Immature natural killer cell (primary cell): ENCODE measurements around the gene FBP2. TPM values are rescaled to one million over a fixed set of nuclear protein-coding genes. Genes with fewer than 3 reads are reported as not detected.

Source experiments
- DNase-seq, 3 donors: peaks; one replicate each; pipeline ENCODE4 v3.0.0; 2022; ENCODE audit warnings: mixed read lengths in 1 of 3
- H3K27ac Mint-ChIP-seq, 6 donors: one replicate each; pipeline ENCODE4 v1.8.0; 2020; ENCODE audit warnings: mixed read lengths in 6 of 6, mild to moderate bottlenecking in 5 of 6, inconsistent platforms in 4 of 6, moderate library complexity in 3 of 6
- H3K27me3 Mint-ChIP-seq, 3 donors: one replicate each; pipeline ENCODE4 v1.8.0; 2020 to 2021; ENCODE audit warnings: low read depth in 3 of 3, mild to moderate bottlenecking in 3 of 3, mixed read lengths in 3 of 3, moderate library complexity in 3 of 3, inconsistent platforms in 1 of 3
- H3K36me3 Mint-ChIP-seq, 3 donors: one replicate each; pipeline ENCODE4 v1.8.0; 2020; ENCODE audit warnings: mixed read lengths in 3 of 3, inconsistent platforms in 2 of 3, mild to moderate bottlenecking in 2 of 3
- H3K4me1 Mint-ChIP-seq, 2 donors: one replicate each; pipeline ENCODE4 v1.8.0; 2020; ENCODE audit warnings: inconsistent platforms in 2 of 2, mild to moderate bottlenecking in 2 of 2, mixed read lengths in 2 of 2, moderate library complexity in 1 of 2
- H3K4me3 Mint-ChIP-seq, 5 donors: one replicate each; pipeline ENCODE4 v1.8.0; 2020; ENCODE audit warnings: mild to moderate bottlenecking in 5 of 5, mixed read lengths in 5 of 5, inconsistent platforms in 3 of 5, moderate library complexity in 3 of 5
- H3K9me3 Mint-ChIP-seq, 6 donors: one replicate each; pipeline ENCODE4 v1.8.0; 2020; ENCODE audit warnings: mild to moderate bottlenecking in 6 of 6, mixed read lengths in 6 of 6, inconsistent platforms in 4 of 6, moderate library complexity in 3 of 6
- polyA plus RNA-seq, 3 donors: library from polyadenylated mRNA; unstranded; fragments of 300-500 nt; fragmentation: Illumina TruSeq; gene quantifications; one replicate each; pipeline ENCODE4 v1.2.3, GENCODE V29; 2021

Gene FBP2
- not detected for polyA plus RNA-seq

DNA sequence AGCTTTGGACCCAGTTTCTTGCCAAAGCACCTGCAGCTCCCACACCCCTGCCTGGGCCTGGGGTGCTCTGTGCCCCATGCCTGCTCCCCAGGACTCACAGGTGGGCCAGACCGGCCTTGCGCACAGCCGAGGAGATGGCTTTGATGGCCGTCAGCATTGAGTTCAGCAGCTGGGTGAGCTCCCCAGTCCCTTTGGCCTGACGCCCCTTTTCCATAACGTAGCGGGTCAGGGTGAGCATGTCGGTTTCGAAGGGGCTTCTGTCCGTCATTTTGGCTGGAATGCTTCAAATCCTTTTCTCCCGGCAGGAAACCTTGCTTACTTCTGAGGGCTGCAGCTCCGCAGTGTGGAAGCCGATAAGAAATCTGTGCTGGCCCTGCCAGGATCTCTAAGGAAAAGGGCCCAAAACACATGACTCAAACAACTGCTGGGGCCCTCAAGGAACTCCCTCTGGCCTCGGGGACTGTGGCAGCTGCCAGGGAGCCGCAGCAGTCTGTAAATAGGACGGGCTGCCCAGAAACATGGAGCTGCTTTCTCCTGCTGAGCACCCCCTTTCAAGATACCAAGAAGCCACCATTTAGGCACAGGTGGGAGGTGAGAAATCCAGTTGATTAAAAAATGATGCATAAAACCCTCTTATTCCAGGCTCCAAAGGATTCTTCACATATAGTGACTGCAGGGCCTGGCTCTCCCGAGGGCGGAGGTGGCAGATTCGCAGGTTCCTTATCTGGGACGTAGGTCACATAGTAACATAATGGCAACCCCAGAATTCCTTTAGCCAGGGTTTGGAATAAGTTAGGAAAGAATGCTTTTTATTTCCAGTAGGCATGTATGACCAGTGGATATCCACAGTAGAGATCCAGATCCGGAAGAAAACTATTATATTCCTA, at the start of gene FBP2:
Gene FBP2 (minus strand): TSS at position 366 of the 887 bp plus-strand sequence. CDS start 98 bp downstream, at position 268.
- Mint-ChIP-seq H3K4me1 (no peaks in the 10 kb centered on the region), H3K36me3 (no peaks in the 10 kb centered on the region), H3K27me3 (peaks cover 2 to 5% (median 4%) of the 10 kb centered on the region in 3 donors), H3K27ac (no peak within 1 kb of the TSS), H3K9me3 (no peaks in the 10 kb centered on the region), H3K4me3 (no peak within 1 kb of the TSS)
- no peak for DNase-seq

- no peak overlapping the region for H3K27ac Mint-ChIP-seq
- peaks cover 3 to 8% (median 5%) of the 10 kb centered on the region in 3 donors for H3K27me3 Mint-ChIP-seq
- H3K9me3 Mint-ChIP-seq: no peaks in the 10 kb centered on the region
- H3K4me1 Mint-ChIP-seq: peaks cover 17 to 23% of the 10 kb centered on the region in 2 donors
- DNase-seq: no peak
- no peak overlapping the region for H3K4me3 Mint-ChIP-seq
- no peaks in the 10 kb centered on the region for H3K36me3 Mint-ChIP-seq
Observed at GRCh38 chr9:94643176-94643575, 49.6 kb upstream of the FBP2 start.

- Mint-ChIP-seq H3K27ac (no peak overlapping the region), H3K36me3 (no peaks in the 10 kb centered on the region), H3K27me3 (peaks cover 3 to 5% (median 3%) of the 10 kb centered on the region in 3 donors), H3K4me3 (no peak overlapping the region), H3K9me3 (no peaks in the 10 kb centered on the region), H3K4me1 (peaks cover 19 to 23% of the 10 kb centered on the region in 2 donors)
- DNase-seq: no peak
Observed at GRCh38 chr9:94642501-94642900, 48.9 kb upstream of the FBP2 start.

DNA sequence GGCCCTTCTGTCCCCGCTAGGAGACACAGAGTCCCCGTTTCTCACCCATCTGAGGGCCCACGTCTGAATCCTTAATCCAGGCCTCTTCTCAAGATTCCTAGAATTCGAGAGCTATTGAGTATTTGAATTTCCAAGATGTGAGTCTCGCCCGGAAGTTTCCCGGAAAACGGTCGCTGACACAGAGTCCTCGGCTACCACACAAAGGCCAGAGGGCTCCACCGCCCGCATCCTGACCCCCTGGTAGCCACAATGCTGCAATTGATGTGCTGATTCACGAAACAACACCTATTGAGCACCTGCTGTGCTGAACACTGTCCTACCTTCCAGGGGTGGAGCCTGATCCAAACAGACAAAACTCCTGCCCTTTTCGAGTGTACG, 46.4 kb upstream of the FBP2 start:
- no peak for DNase-seq
- Mint-ChIP-seq H3K27me3 (peaks cover 2 to 5% (median 3%) of the 10 kb centered on the region in 3 donors), H3K4me1 (peaks cover 19 to 23% of the 10 kb centered on the region in 2 donors), H3K36me3 (no peaks in the 10 kb centered on the region), H3K27ac (peak overlapping the region; percentile 79 to 93 (median 91)), H3K9me3 (no peaks in the 10 kb centered on the region), H3K4me3 (peak overlapping the region; percentile 95 to 100 (median 97))

- peaks cover 19 to 23% of the 10 kb centered on the region in 2 donors for H3K4me1 Mint-ChIP-seq
- H3K27ac Mint-ChIP-seq: peak within 1 kb of the TSS; percentile 79 to 93 (median 91)
- H3K27me3 Mint-ChIP-seq: peaks cover 2 to 5% (median 3%) of the 10 kb centered on the region in 3 donors
- DNase-seq: peak; percentile 49 to 56 (median 55)
- no peaks in the 10 kb centered on the region for H3K36me3 Mint-ChIP-seq
- peak within 1 kb of the TSS; percentile 95 to 100 (median 97) for H3K4me3 Mint-ChIP-seq
- H3K9me3 Mint-ChIP-seq: no peaks in the 10 kb centered on the region
Observed at GRCh38 chr9:94639061-94639998, 45.7 kb upstream of the FBP2 start, which contains the start of gene FBP1. FBP1 (minus strand) TSS chr9:94639518; CDS start chr9:94639310, 208 bp downstream.

GRCh38 chr9:94638335-94639060, 44.9 kb upstream of the FBP2 start:
- peak overlapping the region; percentile 95 to 100 (median 97) for H3K4me3 Mint-ChIP-seq
- H3K27me3 Mint-ChIP-seq: peaks cover 2 to 5% (median 3%) of the 10 kb centered on the region in 3 donors
- H3K27ac Mint-ChIP-seq: peak overlapping the region; percentile 37 to 92 (median 65)
- no peaks in the 10 kb centered on the region for H3K9me3 Mint-ChIP-seq
- DNase-seq: no peak
- peaks cover 19 to 23% of the 10 kb centered on the region in 2 donors for H3K4me1 Mint-ChIP-seq
- no peaks in the 10 kb centered on the region for H3K36me3 Mint-ChIP-seq

GRCh38 chr9:94632737-94633136, 39.1 kb upstream of the FBP2 start:
- no peaks in the 10 kb centered on the region for H3K9me3 Mint-ChIP-seq
- no peak for DNase-seq
- H3K4me3 Mint-ChIP-seq: no peak overlapping the region
- peaks cover 0 to 3% (median 0%) of the 10 kb centered on the region in 3 donors for H3K36me3 Mint-ChIP-seq
- H3K27ac Mint-ChIP-seq: no peak overlapping the region
- H3K27me3 Mint-ChIP-seq: no peaks in the 10 kb centered on the region
- H3K4me1 Mint-ChIP-seq: no peaks in the 10 kb centered on the region

DNA sequence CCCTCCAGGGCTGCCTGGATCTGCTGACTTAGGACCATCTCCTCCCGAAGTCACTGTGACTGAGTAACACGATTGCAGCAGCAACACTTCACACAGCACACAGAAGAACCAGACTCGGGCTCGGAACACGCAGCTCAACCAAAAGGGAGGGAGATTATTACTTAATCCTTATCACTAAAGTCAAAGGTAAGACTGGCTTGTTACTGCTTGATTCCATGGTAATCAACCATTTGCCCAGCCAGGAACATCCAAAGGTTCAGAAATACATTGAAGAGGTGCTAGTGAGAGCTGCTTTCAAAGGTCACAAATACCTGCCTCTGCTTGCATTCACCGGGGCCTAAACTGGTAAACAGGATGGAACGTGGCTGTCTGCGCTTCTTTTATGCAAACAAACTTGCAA, 38.0 kb upstream of the FBP2 start:
- Mint-ChIP-seq H3K4me3 (no peak overlapping the region), H3K36me3 (peaks cover 0 to 3% (median 0%) of the 10 kb centered on the region in 3 donors), H3K27ac (no peak overlapping the region), H3K4me1 (no peaks in the 10 kb centered on the region), H3K27me3 (no peaks in the 10 kb centered on the region), H3K9me3 (no peaks in the 10 kb centered on the region)
- no peak for DNase-seq

DNA sequence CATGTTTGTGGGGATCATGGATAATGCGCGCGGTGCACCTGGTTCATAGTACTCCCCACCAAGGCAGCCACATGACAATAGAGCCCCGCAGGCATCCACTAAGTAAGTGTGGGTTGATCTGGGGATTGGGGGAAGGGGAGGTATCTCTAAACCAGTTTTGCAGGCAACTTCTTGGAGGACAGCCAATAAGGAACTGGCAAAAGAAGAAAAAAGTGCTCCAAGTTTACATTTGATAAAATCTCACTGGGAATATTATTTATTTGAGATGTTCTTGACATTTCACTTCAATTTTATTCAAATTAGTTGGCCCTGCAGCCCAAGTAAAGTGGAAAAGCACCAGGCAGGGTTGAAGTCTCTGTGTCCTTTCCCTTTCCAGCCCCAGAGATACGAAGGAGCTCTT, 37.2 kb upstream of the FBP2 start:
- H3K27ac Mint-ChIP-seq: no peak overlapping the region
- no peaks in the 10 kb centered on the region for H3K9me3 Mint-ChIP-seq
- peaks cover 0 to 1% of the 10 kb centered on the region in 2 donors for H3K4me1 Mint-ChIP-seq
- no peaks in the 10 kb centered on the region for H3K27me3 Mint-ChIP-seq
- no peak for DNase-seq
- H3K4me3 Mint-ChIP-seq: no peak overlapping the region
- peaks cover 0 to 3% (median 0%) of the 10 kb centered on the region in 3 donors for H3K36me3 Mint-ChIP-seq

GRCh38 chr9:94630281-94630680, 36.7 kb upstream of the FBP2 start:
- Mint-ChIP-seq H3K36me3 (peaks cover 0 to 3% (median 0%) of the 10 kb centered on the region in 3 donors), H3K27me3 (no peaks in the 10 kb centered on the region), H3K4me3 (no peak overlapping the region), H3K9me3 (no peaks in the 10 kb centered on the region), H3K27ac (no peak overlapping the region), H3K4me1 (peaks cover 0 to 1% of the 10 kb centered on the region in 2 donors)
- DNase-seq: no peak

DNA sequence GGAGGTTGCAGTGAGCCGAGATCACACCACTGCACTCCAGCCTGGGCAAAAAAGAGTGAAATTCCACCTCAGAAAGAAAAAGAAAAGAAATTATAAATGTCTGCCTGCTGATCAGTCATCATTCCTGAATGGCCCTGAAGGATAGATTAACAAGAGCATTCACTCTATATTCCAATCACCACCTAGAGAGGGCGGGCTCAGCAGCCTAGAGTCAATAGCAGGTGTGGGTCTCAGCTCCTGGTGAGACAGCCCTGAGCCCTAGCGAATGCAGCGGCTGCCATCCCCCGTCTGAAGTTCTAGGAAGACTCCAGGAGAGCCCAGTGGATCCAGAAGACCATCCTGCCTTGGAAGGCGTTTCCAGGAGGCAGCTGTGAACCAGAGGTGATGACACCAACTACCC, 33.7 kb upstream of the FBP2 start:
- Mint-ChIP-seq H3K9me3 (no peaks in the 10 kb centered on the region), H3K36me3 (peaks cover 0 to 4% (median 3%) of the 10 kb centered on the region in 3 donors)

DNA sequence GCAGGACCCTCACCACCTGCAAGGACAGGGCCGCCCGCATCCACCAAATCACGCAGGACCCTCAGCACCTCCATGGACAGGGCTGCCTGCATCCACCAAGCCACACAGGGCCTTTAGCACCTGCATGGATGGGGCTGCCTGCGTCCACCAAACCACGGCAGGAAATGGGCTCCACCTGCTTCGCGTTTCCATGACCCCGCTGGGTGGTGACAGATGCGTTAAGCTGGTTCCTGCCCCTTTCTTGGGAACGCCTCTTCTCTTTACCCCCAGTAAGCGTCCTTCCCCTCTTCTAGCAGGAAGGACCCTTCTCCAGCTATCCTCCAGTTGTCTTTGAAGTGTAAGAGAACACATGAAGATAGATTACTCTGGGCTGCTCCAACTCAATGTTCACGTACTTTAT, 32.2 kb upstream of the FBP2 start:
- Mint-ChIP-seq H3K4me1 (peaks cover 0 to 1% of the 10 kb centered on the region in 2 donors), H3K4me3 (no peak overlapping the region), H3K27ac (no peak overlapping the region)

More for the DNA sequence above, 33.7 kb upstream of the FBP2 start:
- H3K4me1 Mint-ChIP-seq: peaks cover 0 to 1% of the 10 kb centered on the region in 2 donors
- no peak overlapping the region for H3K27ac Mint-ChIP-seq
- H3K4me3 Mint-ChIP-seq: no peak overlapping the region
- DNase-seq: no peak
- H3K27me3 Mint-ChIP-seq: peaks cover 0 to 1% (median 0%) of the 10 kb centered on the region in 3 donors

GRCh38 chr9:94624629-94625028, 31.0 kb upstream of the FBP2 start:
- Mint-ChIP-seq H3K9me3 (no peaks in the 10 kb centered on the region), H3K27ac (no peak overlapping the region)

More for the DNA sequence above, 32.2 kb upstream of the FBP2 start:
- Mint-ChIP-seq H3K36me3 (peaks cover 0 to 4% (median 0%) of the 10 kb centered on the region in 3 donors), H3K27me3 (peaks cover 0 to 1% (median 0%) of the 10 kb centered on the region in 3 donors), H3K9me3 (no peaks in the 10 kb centered on the region)
- DNase-seq: no peak

More at GRCh38 chr9:94624629-94625028, 31.0 kb upstream of the FBP2 start:
- H3K27me3 Mint-ChIP-seq: peaks cover 1 to 8% (median 2%) of the 10 kb centered on the region in 3 donors
- peaks cover 4 to 12% (median 4%) of the 10 kb centered on the region in 3 donors for H3K36me3 Mint-ChIP-seq
- DNase-seq: no peak
- H3K4me1 Mint-ChIP-seq: peaks cover 0 to 1% of the 10 kb centered on the region in 2 donors
- no peak overlapping the region for H3K4me3 Mint-ChIP-seq
